G401.6 (cell line): ENCODE measurements around the gene RAB14.

Experiments
- FAIRE-seq: peaks from 2 replicates; lab custom pipeline; 2012; peaks lifted over from hg19 to GRCh38; lab: Jason Lieb, UNC

RAB14 gene

DNA sequence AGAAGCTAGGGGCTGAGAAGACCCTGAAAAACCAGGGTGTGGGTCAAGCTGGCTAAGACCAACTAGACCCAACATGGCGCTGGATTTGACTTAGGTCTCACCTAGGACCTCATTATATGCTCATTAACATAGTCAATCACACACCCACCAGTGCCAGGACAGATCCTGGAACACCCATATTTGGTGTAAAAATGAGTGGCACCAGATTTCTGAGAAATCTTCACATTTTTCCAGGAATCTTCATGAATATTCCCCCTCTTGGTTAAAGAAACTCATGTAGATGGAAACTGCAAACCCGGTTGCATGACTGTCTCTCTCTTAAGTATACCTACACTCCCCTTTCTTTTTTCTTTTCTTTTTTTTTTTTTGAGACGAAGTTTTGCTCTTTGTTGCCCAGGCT is 17.9 kb upstream of the RAB14 start:
- FAIRE-seq, result no peak

DNA sequence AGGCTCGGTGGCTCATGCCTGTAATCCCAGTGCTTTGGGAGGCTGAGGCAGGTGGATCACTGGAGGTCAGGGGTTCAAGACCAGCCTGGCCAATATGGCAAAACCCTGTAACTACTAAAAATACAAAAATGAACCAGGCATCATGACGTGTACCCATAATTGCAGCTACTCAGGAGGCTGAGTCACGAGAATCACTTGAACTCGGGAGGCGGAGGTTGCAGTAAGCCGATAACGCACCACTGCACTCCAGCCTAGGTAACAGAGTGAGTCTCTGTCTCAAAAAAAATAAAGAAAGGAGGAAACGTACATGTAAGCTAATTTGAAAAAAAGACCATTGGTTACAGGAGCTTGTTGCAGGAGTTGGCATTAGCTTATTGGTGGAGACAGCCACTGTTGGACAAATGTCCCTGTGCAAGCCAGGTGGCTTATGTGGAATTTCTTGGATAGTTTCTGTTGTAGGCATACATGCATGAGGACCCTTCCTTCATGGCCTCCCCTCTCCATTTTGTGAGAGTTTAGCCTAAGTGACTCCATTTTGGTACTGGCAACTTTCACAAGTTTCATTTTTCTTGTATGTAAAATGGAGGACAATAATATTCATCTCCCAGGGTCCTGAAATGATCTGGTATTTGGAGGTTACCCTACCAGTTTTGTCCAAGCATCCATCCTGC is 16.8 kb upstream of the RAB14 start:
- no peak for FAIRE-seq

DNA sequence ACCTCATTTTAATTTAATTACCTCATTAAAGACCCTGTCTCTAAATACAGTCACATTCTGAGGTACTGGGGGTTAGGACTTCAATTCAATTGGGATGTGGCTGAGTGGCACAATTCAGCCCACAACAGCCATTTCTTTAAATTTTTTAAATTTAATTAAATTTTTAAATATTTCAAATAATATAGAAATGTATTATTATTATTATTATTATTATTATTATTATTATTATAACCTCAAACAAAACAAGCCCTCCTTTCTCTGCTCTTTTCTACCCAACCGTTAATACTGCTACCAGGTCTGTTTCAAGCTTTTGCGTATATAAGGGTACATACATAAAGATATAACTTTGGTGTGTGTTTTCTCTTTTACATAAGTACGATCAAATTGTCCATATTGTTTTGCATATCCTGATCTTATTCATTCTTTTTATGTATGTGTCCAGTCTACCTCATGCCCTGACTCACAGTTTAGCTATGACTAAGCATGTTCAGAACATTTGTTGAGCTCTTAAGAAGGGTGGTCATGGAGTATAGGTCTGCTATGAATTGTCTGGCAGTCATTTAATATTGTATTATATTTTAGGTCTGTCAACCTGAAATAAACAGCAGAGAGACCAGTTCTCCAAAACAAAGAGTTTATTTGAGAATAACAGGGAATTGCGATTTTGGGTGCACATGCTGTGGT is 16.1 kb upstream of the RAB14 start:
- FAIRE-seq, result no peak

DNA sequence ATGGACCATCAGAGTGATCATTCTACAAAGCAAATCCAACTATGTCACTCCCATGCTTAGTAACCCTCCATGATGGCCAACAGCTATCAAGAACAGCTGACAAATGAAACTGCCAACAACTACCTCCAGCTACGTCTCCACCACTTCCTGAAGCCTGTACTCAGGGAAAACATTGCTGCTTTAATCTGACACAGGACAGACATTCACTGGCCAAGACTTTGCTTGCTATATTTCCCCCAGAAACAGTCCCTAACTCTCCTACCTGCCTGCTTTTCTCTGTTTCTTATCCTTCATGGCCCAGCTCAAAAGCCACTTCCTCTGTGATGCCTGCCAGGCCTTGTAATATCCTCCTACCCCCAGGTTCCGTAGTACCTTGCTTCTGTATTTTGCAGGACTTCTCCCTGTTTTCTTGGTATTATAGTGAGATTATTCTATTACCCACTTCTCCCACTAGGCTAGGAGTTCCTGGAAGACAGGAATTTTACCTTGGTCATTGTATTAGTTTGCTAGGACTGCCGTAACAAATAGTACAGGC is 14.7 kb upstream of the RAB14 start:
- no peak for FAIRE-seq

DNA sequence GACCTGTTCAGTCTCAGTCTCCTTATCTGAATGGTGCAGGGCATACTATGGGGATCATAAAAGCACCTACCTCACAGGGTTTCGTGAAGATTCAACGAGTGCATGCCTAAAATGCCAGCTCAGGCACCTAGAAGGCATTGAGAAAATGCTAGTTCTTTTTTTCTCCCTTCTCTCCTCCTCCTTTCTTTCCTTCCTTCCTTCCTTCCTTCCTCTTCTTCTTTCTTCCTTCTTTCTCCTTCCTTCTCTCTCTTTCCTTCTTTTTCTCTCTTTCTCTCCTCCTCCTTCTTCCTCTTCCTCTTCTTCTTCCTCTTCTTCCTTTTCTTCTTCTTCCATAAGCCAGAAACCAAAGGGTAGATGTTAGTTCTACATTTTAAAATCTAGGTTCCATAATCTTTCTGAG is 12.3 kb upstream of the RAB14 start:
- FAIRE-seq, result no peak

DNA sequence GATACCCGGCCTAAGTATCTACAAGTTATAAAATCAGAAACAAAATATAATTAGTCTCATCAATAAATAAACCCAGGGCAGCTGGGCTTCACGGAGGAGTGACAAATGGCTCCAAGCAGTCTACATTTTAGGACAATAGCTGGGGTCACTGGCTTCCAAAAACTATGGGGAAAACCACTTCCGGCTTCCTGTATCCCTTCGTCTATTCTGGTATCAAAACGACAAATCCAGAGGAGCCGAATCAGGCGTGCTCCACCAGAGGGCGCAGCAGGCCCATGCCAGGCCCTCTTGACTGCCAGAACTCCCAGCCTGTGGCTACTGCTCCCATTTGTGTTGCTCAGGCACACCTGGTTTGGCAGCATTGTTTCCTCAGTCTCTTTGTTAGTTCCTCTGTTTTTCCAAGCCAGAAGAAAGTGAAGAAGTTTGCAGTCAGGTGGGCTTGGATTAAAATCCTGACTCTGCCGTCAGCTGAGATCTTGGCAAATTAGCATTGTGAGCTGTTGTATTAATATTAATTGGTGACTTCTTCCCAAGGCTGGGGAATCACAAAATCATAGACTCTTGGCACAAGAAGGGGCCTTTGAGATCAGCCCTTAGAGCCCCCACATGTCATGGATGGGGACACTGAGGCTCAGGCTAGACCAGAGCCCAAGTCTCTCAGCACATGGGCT is 11.6 kb upstream of the RAB14 start:
- FAIRE-seq, result peak; percentile 87

DNA sequence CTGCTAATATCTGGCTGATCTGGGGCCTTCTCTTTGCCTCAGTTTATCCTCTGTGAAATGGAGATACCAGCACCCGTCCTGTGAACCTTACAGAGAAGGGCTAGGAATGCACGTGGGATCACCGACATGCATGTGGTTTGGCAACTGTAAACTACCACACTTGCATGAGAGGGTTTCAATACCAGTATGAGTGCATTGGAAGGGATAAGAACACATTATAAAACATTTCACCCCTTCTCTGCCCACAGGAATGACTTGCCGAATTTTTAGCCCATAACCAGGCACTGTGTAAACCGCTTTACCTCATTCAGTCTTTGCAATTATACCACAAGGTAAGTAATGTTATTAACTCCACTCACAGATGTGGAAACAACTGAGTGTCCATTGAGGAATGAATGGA is 8.9 kb upstream of the RAB14 start:
- no peak for FAIRE-seq

DNA sequence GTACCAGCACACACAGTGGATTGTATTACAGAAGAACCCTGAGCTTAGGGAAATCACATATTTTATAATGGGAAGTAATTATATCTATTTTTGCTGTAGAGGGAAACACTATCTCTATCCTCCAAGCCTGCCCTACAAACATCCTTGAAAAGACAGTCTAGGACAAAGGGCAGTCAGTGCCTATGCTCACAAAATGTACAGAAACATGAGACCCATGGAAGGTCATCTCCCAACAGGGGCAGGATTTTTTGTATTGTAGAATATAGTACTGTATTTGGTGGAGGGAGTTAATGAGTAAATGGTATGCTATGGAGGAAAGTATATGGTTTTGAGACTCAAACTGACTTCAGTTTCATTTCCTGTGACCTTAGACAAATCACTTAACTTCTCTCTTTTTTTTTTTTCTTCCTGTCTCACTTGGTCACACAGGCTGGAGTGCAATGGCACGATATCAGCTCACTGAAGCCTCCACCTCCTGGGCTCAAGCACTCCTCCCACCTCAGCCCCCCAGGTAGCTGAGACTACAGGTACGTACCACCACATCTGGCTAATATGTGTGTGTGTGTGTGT is 5.8 kb upstream of the RAB14 start:
- no peak for FAIRE-seq

DNA sequence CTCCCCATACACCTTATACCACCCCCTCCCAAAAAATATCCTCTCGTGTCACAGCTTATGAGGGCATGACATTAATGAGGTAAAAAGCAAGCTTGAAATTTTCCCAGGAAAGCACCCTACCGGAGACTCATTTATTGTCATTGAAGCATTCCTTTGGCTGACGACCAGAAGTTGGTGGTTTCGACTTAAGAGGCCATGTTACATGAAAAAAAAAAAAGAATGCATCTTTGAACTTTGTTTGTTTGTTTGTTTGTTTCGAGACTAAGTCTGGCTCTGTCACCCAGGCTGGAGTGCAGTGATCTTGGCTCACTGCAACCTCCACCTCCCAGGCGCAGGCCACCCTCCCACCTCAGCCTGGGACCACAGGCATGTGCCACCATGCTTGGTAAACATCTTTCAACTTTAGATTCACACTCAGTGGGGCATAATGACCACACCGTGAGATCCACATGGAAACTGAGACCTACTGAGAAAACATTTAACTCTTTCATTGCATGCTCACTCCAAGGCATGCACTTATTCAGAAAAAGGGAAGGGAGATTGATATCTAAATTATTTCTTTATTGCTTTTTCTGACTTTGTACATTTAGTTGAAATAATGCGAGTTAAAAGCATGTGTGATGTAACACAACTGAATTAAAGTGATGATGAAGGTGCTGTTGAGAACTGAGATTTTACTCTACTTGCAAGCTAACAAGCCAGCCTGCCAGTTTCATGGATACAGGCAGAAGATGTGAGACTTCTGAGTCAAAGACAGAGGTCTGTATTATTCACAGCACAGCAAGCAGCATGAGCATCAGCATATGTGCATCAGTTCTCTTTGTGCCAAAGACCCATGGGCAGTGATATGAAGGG is 5.1 kb upstream of the RAB14 start:
- no peak for FAIRE-seq

DNA sequence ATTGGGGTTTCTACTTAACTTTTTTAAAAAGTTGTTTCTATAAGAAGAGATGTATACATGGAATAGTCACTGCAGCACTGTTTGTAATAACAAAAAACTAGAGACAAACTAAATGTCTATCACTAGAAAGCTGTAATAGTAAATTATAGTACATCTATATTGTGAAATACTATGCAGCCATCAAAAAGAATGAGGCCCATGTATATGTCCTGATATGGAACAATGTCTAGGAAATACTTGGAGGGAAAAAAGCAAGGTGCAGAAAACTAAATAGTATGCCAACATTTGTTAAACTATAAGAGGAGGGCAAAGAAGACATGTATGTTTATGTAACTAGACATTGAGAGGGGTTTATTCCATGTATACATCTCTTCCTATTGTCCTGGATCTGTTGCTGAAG is 2.9 kb upstream of the RAB14 start:
- FAIRE-seq, result no peak

DNA sequence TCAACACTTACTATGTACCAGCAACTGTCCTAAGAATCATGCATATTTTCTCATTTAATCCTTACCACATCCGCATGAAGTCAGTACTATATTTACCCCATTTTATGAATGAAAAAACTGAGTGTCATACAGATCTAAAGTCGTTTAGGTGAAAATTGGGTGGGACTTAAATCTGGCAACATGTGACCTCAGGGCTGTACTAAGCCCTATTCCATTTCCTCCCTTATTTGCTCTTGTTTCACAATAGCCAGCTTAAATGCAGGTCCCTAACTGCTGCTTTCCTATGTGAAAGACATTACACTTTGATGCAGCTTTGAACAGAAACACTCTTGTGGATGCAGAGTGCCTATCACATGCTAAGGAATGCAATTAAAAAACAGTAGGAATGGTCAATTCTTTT is 2.5 kb upstream of the RAB14 start:
- FAIRE-seq, result no peak

DNA sequence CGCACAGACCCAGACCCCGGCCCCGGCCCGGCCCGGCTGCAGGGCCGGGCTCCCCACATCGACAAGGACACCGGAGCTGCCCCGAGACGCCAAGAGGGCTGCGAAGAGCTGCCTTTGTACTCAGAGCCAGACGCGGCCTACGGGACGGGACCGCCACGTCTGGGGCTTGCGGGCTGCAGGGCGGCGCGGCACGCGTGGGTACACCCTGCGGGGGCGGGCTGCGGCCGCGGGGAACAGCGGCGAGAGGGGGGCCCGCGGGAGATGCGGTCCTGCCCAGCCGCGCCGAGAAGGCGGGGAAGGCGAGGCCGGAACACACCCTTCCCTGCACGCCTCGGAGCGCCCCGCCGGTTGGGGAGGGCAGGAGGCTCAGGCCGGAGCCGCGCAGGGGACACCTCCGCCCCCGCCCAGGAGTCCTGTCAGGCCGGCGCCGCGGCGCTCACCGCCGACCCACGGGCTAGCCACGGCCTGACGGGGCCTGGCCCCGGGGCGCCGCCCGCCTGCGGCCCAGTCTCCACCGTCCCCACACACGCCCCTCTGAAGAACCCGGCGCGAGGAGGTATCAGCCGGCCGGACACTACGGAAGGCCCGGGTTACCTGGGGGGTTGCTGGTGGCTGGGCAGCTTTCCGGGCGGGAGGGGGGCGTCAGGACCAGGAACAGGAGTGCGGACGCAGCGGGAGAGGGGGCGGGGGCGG is 478 bp downstream of the RAB14 start:
- FAIRE-seq, result no peak

DNA sequence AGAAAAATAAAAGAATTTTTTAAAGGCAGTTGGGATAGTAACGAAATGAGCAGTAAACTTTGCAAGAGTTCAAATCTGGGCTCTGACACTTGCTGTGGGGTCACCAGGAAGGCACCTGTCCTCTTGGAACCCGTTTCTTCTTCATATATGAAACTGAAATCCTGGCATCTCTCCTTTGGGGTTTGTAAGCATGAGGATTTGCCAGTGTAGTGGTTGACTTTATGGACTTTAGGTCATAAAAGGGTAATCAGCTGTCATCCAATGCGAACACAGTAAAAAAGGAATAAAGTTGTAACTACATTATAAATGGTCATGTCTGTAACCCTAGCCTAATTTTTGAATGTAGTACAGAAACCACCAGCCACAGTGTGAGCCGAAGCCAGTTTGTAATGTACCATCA is 1.3 kb downstream of the RAB14 start:
- FAIRE-seq, result no peak

DNA sequence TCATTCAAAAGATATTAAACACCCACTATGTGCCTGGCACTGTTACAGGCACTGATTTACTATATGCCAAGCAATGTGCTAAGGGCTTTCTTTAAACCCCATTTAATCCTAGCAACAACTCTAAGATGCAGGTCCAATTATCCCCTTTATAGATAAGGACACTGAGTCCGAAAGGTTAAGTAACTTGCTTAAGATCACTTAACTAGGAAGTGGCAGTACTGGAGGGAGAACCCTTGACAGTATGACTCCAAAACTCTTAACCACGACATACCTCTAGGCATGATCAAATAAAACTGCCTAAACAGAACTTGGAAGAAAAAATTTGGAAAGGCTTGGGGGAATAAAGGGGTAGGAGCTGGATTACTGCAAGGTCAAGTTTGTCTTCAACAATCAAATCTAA is 1.7 kb downstream of the RAB14 start:
- FAIRE-seq, result no peak

DNA sequence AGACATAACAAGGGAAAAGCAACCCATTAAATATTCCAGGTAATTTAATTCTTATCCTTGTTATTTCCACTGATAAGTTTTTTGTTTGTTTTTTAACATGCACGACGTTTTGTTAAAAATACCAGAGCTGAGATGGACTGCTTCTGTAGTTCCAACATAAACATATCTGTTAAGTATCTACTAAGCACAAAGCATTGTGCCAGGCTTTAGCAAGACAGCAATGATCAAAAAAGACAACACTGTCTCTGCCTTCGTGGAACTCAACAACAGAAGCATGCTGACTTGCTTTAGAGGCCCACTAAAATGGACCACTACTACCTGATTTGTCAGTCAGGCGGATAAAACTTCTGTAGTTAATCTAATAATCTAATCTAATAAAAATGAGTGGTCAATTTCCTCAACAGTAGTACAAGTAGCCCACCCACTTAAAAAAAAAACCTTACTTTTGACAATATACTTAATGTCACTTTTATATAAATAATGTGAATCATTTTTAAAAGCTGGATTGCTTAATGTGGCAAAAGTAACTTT is 3.1 kb downstream of the RAB14 start:
- no peak for FAIRE-seq

DNA sequence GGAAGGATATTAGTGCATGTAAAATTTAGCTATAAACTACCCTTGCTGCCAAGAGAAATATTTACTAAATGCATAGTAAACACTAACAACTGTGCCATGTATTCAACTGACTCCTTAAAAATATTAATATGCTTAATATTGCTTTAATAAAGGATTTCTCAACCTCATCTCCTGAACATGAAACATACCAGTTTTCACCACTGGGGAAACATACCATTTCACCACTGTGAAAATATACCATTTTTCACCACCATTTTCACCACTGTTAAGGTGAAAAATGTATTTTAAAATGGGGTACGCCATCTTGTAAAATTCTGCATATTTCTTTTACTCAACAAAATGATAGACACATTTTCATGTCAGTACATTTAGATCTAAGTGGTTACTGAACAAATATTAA is 4.5 kb downstream of the RAB14 start:
- FAIRE-seq, result no peak

DNA sequence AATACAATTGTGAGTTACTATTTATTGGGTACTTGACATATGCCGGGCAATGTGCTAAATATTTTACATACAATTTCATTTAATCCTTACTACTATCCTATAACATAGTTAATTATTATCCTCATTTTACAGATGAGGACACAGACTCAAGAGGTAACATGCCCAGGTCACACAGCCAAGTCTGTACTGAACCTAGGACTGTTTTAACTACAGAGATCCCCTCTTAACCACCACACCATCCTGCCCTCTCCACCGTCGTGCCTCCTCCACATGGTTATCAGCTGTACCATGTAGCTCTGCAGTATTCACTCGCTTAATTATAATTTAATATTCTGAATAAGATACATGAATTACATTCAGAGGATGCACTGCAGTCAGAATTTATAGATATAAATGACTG is 5.3 kb downstream of the RAB14 start:
- FAIRE-seq, result no peak

DNA sequence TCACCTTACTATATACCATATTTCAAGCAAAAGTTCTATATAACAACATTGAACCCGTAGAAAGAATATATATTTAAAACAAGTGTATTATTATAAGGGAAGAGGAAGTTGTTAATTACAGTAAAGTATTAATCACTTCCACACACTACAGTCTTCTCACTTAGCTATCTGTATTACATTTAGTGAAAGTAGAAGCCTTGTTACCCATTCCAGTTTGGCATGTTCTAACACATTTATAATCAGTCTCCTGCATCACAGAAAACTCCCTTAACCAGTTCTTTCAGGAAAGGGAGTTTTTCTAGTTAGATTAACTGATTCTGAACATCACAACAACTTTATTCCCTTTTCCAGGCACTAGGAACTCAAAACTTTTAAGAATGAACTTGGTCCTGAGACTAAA is 6.9 kb downstream of the RAB14 start:
- FAIRE-seq, result peak; percentile 51

DNA sequence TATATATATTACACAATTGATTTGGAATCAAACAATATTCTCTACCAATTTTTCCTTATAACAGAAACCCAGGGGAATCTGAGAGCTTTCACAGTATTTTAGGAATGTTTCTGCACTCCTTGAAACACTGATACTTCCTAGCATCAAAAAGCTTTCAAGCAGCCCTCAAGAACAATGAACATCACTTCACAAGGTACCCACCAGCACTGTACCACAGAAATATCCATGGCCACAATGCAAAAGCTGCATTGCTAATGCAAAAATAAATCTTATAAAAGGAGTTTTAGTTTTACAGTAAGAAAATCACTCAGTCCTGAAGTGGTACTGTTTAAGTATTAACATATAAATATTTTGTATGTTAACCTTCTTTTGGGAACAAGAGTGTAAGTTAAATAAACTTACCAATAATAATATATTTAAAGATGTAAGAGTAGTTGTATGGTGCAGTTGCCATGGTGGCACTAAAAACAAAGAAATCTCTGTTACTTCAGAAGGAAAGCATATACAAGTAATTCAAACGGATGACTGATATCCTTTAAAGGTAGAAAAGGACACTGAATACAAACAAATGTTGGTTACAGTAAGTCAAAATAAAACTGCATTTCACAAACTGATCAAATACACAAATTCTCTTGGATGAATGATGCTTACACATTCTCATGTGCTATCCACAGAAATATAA is 8.6 kb downstream of the RAB14 start:
- no peak for FAIRE-seq

DNA sequence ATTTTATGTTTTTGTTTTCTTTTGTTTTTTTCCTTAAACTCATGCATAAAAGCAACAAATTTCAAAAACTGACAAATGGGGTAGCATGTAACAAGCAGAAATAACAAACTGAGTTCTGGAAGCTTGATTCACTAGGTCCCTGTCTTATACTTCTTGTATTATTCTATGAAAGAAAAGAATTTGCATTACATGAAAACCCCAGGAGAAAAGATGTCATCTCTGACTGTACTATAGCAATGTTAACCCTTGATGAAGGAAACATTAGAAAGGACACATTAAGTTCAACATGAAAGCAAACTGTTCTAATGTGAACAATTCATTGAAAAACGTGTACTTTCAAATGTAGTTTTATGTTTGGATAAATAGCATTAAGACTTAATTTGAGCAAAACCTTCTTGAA is 9.2 kb downstream of the RAB14 start:
- no peak for FAIRE-seq

DNA sequence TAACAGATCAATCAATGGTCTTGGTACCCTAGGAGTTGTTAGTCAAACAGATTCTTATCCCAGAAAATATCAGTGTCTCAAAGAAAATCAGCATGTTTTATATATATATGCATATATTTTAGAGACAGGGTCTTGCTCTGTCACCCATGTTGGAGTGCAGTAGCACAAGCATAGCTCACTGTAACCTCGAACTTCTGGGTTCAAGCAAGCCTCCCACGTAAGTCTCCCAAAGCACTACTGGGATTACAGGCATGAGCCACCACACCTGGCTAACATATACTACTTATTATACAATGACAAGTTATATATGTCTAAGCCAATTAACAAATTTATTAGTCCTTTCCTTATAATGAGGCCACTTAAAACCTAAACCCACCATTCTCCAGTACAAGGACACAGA is 10.4 kb downstream of the RAB14 start:
- FAIRE-seq, result no peak
